Spinal cord (tissue), 10 donors: ENCODE measurements around the gene SLC6A2. TPM values are rescaled to one million over a fixed set of nuclear protein-coding genes. Genes with fewer than 3 reads are reported as not detected.

Experiments
- DNase-seq, 6 donors: peaks; one replicate each; pipeline versions ENCODE4 v3.0.0 to v3.0.0-alpha.2; 2013 to 2015; ENCODE audit warnings: low spot score in 6 of 6, low read depth in 4 of 6
- H3K27ac ChIP-seq: one replicate; pipeline ENCODE4 v1.5.1; 2013; ENCODE audit warnings: low read depth, low read length, control low read depth
- H3K27me3 ChIP-seq: one replicate; pipeline ENCODE4 v1.6.1; 2013; ENCODE audit warnings: low read length; ENCODE audit not compliant: control insufficient read depth, insufficient read depth
- H3K36me3 ChIP-seq: one replicate; pipeline ENCODE4 v1.6.1; 2013; ENCODE audit warnings: low read length; ENCODE audit not compliant: control insufficient read depth, insufficient read depth
- H3K4me1 ChIP-seq: one replicate; pipeline ENCODE4 v1.6.1; 2013; ENCODE audit warnings: low read length; ENCODE audit not compliant: control insufficient read depth, insufficient read depth
- H3K4me3 ChIP-seq: one replicate; pipeline ENCODE4 v1.5.1; 2013; ENCODE audit warnings: low read depth, low read length, control low read depth
- H3K9me3 ChIP-seq: one replicate; pipeline ENCODE4 v1.6.1; 2013; ENCODE audit warnings: low read length; ENCODE audit not compliant: control insufficient read depth, insufficient read depth
- WGBS: methylation state at CpG from one replicate; pipeline ENCODE4 v1.1.5; 2013; ENCODE audit warnings: missing lambda C conversion rate; ENCODE audit not compliant: insufficient coverage; 5-methylcytosine and 5-hydroxymethylcytosine counted together
- polyA plus RNA-seq, 2 donors: library from polyadenylated mRNA; unstranded; fragments of 120-200 nt; gene quantifications; one replicate each; pipeline ENCODE4 v1.2.1, GENCODE V29; 2013; ENCODE audit not compliant: insufficient read length in 2 of 2
- total RNA-seq, 2 donors: library from RNA; depleted of rRNA in 1 of 2; stranded (reverse); fragments of 120-200 nt in 1 of 2; fragments of >200 nt in 1 of 2; gene quantifications; one replicate each; pipeline versions ENCODE4 v1.2.3 to v1.2.4, GENCODE V29; 2013 to 2014
- donor health status: healthy.

SLC6A2 gene
- total and polyA plus RNA-seq, 4 donors = 0.11 to 0.89 (median 0.18) TPM

- peaks cover 2% of the 10 kb centered on the region for H3K27me3 ChIP-seq
- no peaks in the 10 kb centered on the region for H3K4me1 ChIP-seq
- WGBS = 100% methylated on average over 1 of the region's 3 CpGs
- no peaks in the 10 kb centered on the region for H3K36me3 ChIP-seq
- no peak for DNase-seq
- no peaks in the 10 kb centered on the region for H3K9me3 ChIP-seq
- H3K4me3 ChIP-seq = no peak overlapping the region
- no peak overlapping the region for H3K27ac ChIP-seq
These were observed 45.2 kb downstream of the SLC6A2 start for GRCh38 chr16:55700961-55701360.

DNA sequence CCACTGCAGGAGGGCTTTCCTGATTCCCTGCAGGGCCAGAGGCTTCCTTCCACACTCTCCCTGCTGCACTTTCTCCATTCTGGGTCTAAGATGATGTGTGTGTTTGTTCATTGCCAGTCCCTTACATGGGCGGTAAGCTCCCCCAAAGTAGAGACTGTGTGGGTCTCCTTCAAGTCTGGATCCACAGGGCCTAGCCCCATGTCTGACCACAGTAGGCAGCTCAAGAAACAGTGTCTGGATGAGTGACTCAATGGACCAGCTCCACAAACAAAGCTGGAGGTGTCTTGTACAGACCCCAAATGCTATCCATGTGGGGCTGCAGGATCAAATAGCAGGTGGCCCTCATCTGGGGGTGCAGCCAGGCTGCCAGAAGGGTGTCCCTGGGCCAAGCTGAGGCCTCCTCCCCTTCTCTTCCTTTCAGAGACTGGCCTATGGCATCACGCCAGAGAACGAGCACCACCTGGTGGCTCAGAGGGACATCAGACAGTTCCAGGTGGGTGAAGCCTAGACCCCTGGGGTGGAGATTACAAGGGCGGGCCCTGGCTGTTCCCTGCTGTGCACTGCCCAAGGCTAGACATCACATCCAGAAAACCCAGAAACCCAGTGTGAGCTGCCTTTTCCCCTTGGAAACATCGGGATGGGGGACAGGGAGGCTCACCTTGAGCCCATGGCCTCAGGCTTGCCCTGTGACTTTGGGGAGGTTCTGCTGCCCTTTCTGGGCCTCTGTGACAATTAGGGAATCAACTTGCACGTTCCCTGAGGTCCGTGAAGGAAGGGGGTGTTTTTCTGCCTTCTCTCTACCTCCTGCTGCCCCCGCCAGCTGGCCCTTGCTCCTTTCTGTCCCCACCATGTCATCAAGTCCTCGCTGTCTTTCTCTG lies 45.9 kb downstream of the SLC6A2 start:
- H3K36me3 ChIP-seq = no peaks in the 10 kb centered on the region
- no peak overlapping the region for H3K27ac ChIP-seq
- no peaks in the 10 kb centered on the region for H3K9me3 ChIP-seq
- peak in 2 of 6 donors; percentile 46 to 58 for DNase-seq
- no peaks in the 10 kb centered on the region for H3K4me1 ChIP-seq
- H3K4me3 ChIP-seq = no peak overlapping the region
- H3K27me3 ChIP-seq = peaks cover 2% of the 10 kb centered on the region
- 73% methylated on average over 6 of the region's 9 CpGs for WGBS

- H3K4me3 ChIP-seq = no peak overlapping the region
- 45% methylated on average over 10 of the region's 10 CpGs for WGBS
- H3K27ac ChIP-seq = no peak overlapping the region
- peaks cover 2% of the 10 kb centered on the region for H3K27me3 ChIP-seq
- peaks cover 3% of the 10 kb centered on the region for H3K4me1 ChIP-seq
- H3K9me3 ChIP-seq = no peaks in the 10 kb centered on the region
- H3K36me3 ChIP-seq = no peaks in the 10 kb centered on the region
- DNase-seq = peak; percentile 33 to 92 (median 59)
These were observed 47.5 kb downstream of the SLC6A2 start for GRCh38 chr16:55703003-55704001.

DNA sequence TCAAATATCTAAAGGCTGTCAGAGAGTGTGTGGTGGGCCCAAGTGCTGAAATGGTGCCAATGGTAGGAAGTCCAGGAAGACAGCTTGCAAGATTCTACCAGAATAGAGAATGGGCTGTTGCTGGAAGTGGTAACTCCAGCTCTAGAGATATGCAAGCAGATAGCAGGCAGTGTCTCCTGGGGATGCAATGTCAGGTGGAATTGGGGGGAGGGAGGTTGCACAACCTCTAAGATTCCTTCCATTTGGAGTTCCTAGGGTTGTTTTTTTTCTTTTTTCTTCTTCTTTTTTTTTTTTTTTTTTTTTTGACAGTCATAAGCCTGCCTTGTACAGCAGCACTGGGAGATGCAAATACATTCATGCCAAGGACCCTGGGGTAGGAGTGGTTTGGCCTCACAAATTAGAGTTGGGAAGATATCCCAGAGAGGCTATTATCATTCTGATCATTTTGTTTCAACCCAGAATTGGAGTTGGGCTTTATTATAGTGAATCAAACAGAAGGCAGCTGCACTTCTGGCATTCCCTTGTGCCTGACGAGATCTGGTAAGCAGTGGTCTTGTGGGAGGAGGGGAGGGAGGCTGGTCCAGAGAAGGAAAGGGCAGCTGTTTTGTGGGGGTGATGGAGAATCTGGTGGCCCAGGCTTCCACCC lies 51.1 kb downstream of the SLC6A2 start:
- peaks cover 3% of the 10 kb centered on the region for H3K4me1 ChIP-seq
- 14% methylated on average over 1 of the region's 1 CpG for WGBS
- peak in 2 of 6 donors; percentile 55 to 73 for DNase-seq
- no peak overlapping the region for H3K4me3 ChIP-seq
- H3K27me3 ChIP-seq = no peaks in the 10 kb centered on the region
- H3K27ac ChIP-seq = no peak overlapping the region
- H3K36me3 ChIP-seq = no peaks in the 10 kb centered on the region
- no peaks in the 10 kb centered on the region for H3K9me3 ChIP-seq

DNA sequence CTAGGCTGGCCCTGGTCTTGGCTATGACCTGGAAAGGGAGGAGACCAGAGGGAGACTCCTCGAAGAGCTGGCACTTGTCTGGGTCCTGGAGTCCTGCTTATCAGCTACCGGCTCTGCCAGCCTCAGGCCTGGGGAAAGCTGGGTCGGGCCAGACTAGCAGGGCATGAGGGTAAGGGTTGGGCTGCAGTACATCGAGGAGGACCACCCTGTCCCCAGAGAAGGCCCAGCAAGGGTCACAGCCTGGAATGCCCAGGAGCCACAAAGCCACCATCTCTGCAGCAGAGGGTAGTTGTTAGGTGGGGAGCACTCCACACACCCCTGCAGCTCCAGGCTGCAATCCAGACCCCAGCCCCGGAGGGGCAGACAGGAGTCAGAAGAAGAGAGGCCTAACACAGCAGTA lies 54.0 kb downstream of the SLC6A2 start:
- peaks cover 3% of the 10 kb centered on the region for H3K4me1 ChIP-seq
- H3K36me3 ChIP-seq = no peaks in the 10 kb centered on the region
- no peak overlapping the region for H3K27ac ChIP-seq
- H3K9me3 ChIP-seq = no peaks in the 10 kb centered on the region
- no peaks in the 10 kb centered on the region for H3K27me3 ChIP-seq
- WGBS = 85% methylated on average over 5 of the region's 5 CpGs
- DNase-seq = no peak
- H3K4me3 ChIP-seq = no peak overlapping the region

GRCh38 chr16:55710466-55710865 lies 54.7 kb downstream of the SLC6A2 start:
- Histone ChIP-seq H3K27me3 (no peaks in the 10 kb centered on the region), H3K4me3 (no peak overlapping the region), H3K4me1 (peaks cover 3% of the 10 kb centered on the region), H3K36me3 (no peaks in the 10 kb centered on the region), H3K9me3 (no peaks in the 10 kb centered on the region), H3K27ac (no peak overlapping the region)
- no peak for DNase-seq
- WGBS = no CpG with 5 or more reads among the region's 2 CpGs

DNA sequence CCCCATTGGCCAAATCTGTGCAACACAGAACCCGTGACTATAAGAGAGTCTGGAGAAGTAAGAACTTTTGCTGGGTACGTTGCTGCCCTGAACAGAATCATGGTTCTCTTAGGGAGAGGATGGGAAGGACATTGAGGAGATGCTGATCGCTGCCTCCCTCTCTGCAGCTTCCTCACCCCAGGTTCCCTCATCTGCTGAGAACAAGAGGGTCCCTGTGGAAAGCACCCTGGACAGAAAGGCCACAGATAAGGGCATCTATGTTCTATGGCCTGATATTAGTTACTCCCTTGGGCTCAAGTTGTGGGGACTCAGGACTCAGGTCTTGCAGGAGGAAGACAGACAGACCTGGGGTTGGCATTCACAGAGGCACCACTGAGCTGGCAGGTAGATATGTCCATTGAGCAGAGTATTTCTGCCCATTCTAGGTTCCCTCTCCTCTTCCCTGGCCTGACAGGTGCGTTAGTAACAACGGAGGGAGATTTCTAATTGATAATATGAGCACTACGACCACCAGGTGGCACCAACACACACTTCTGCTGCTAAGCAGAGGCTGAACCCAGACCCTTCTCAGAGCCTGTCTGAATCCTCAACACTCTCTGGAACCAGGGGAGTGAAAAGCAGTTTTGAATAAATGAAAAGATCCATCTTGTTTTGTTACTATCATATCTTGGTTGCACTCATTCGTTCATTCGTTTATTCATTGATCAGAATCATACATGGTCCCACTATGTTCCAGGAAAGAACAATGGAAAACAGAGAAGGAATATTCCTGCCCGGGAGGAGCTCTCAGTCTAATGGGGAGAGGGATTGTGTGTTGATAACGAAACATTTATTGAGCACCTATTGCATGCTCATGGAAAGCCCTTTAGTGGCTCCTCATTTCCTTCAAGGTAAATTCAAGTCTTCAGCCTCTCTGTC lies 56.4 kb downstream of the SLC6A2 start:
- Histone ChIP-seq H3K27me3 (no peaks in the 10 kb centered on the region), H3K9me3 (no peaks in the 10 kb centered on the region), H3K36me3 (no peaks in the 10 kb centered on the region), H3K27ac (no peak overlapping the region), H3K4me3 (no peak overlapping the region), H3K4me1 (peaks cover under 1% of the 10 kb centered on the region)
- WGBS = no CpG with 5 or more reads among the region's 10 CpGs
- peak; percentile 38 to 95 (median 68) for DNase-seq

DNA sequence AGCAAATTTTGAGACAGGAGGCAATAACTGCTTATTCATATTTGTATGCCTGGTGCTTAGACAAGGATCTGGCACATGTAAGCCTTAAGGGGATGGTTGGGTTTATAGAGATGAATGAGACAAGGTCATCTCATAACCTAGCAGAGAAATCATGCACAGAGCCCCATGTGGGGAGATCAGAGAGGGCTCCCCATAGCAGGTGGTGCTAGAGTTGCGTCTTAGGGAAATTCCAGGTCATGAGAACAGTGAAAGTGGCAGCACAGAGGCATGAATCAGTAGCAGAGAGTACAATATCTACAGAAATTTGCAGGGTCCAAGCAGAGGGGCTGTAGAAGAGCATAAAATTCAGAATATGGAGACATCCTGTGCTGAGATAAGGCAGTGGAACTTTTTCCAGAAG lies 57.3 kb downstream of the SLC6A2 start:
- Histone ChIP-seq H3K27ac (no peak overlapping the region), H3K9me3 (no peaks in the 10 kb centered on the region), H3K4me3 (no peak overlapping the region), H3K36me3 (no peaks in the 10 kb centered on the region), H3K4me1 (no peaks in the 10 kb centered on the region), H3K27me3 (no peaks in the 10 kb centered on the region)
- 90% methylated on average over 1 of the region's 1 CpG for WGBS
- DNase-seq = no peak
